Spleen (tissue), 11 donors: Measurements from ENCODE around the gene NLGN1. TPM values are rescaled to one million over a fixed set of nuclear protein-coding genes. Genes with fewer than 3 reads are reported as not detected.

Experiments used
- DNase-seq: peaks from one replicate; pipeline ENCODE4 v3.0.0-alpha.2; 2020
- H3K27ac ChIP-seq, 8 donors: fragments of 200-600 bp; sonication (generic) in 7 of 8; 1 replicate in 4 of 8; 2 replicates in 4 of 8; pipeline versions ENCODE4 v1.5.0 to v1.8.0; 2016 to 2021; ENCODE audit warnings: inconsistent platforms in 4 of 8, mild to moderate bottlenecking in 4 of 8, moderate library complexity in 1 of 8
- H3K27me3 ChIP-seq, 7 donors: fragments of 200-600 bp; sonication (generic) in 6 of 7; replicated peaks in 1 of 7; 1 replicate in 4 of 7; 2 replicates in 3 of 7; pipeline versions ENCODE4 v1.5.0 to v1.8.0; 2016 to 2021; ENCODE audit warnings: inconsistent platforms in 3 of 7, mild to moderate bottlenecking in 1 of 7
- H3K36me3 ChIP-seq, 6 donors: fragments of 200-600 bp; sonication (generic) in 5 of 6; 1 replicate in 4 of 6; 2 replicates in 2 of 6; pipeline versions ENCODE4 v1.5.0 to v1.8.0; 2016 to 2021; ENCODE audit warnings: inconsistent platforms in 2 of 6
- H3K4me1 ChIP-seq, 6 donors: fragments of 200-600 bp; sonication (generic) in 5 of 6; 1 replicate in 3 of 6; 2 replicates in 3 of 6; pipeline versions ENCODE4 v1.5.0 to v1.8.0; 2016 to 2021; ENCODE audit warnings: inconsistent platforms in 3 of 6
- H3K4me3 ChIP-seq, 8 donors: fragments of 200-600 bp; sonication (generic) in 7 of 8; 1 replicate in 4 of 8; 2 replicates in 4 of 8; pipeline versions ENCODE4 v1.5.0 to v1.8.0; 2016 to 2021; ENCODE audit warnings: inconsistent platforms in 4 of 8, mild to moderate bottlenecking in 4 of 8, moderate library complexity in 2 of 8
- H3K9me3 ChIP-seq, 8 donors: fragments of 200-600 bp; sonication (generic) in 7 of 8; 1 replicate in 4 of 8; 2 replicates in 4 of 8; pipeline versions ENCODE4 v1.5.0 to v1.8.0; 2016 to 2021; ENCODE audit warnings: inconsistent platforms in 4 of 8
- CTCF ChIP-seq, 11 experiments: fragments of 200-600 bp in 7 of 11; fragments of 450-650 bp in 4 of 11; sonication (generic) in 4 of 11; IDR thresholded peaks in 8 of 11; conservative IDR thresholded peaks in 3 of 11; 1 replicate in 7 of 11; 2 replicates in 4 of 11; pipeline versions ENCODE4 v1.4.0 to v1.8.0; 2016 to 2021; ENCODE audit warnings: antibody characterized with exemption in 11 of 11, inconsistent platforms in 4 of 11, mild to moderate bottlenecking in 1 of 11
- POLR2A ChIP-seq, 3 donors: fragments of 450-650 bp; IDR thresholded peaks; one replicate each; pipeline ENCODE4 v1.5.1; 2017; ENCODE audit warnings: antibody characterized with exemption in 3 of 3, mild to moderate bottlenecking in 1 of 3
- POLR2AphosphoS5 ChIP-seq, 3 donors: sonication (generic); formaldehyde crosslinking; IDR thresholded peaks; one replicate each; pipeline ENCODE4 v1.5.1; 2017; ENCODE audit warnings: antibody characterized with exemption in 3 of 3
- WGBS, 5 donors: extraction: QIAGEN DNeasy Blood & Tissue Kit in 3 of 5; methylation state at CpG; one replicate each; pipeline versions ENCODE4 v1.1.5 to v1.1.7; 2013 to 2018; 5-methylcytosine and 5-hydroxymethylcytosine counted together
- intact Hi-C: fragments of 100-400 bp; cut with DNase I; formaldehyde crosslinking; loops from one replicate; pipeline ENCODE4 v1.15.0; 2023; ENCODE audit warnings: low total_unique reads
- polyA plus RNA-seq, 3 donors: library from polyadenylated mRNA; stranded (reverse); fragments of 200-250 nt; gene quantifications; one replicate each; pipeline ENCODE4 v1.2.1, GENCODE V29; 2013
- total RNA-seq, 7 donors: library from RNA; depleted of rRNA in 3 of 7; stranded (reverse); fragments of >200 nt in 3 of 7; fragmentation: NEBNext Ultra II Directional in 4 of 7; extraction: Animal tissue kit (Norgen Biotek cat#: 25700) in 4 of 7; gene quantifications; one replicate each; pipeline versions ENCODE4 v1.1.0 to v1.2.1, GENCODE V29; 2016 to 2021
- donor health status: healthy with polysubstance abuse.
- donor health status: DM: no; HTN: no; CAD: no; lungs with moderate emphysema.
- donor health status: DM: no; HTN: no; CAD: no.
- donor health status: Bipolar disorder and iron deficiency.
- donor health status: healthy.
- donor health status: DM: no; HTN: no; CAD: no.
- donor health status: DM: yes; HTN: yes; CAD: no.

NLGN1 gene
- total and polyA plus RNA-seq, 10 donors, result 0.03 to 0.13 (median 0.03) TPM; not detected in 7

- TF ChIP-seq CTCF (IDR thresholded peaks at IDR 0.05 in 8 of 11, conservative IDR thresholded peaks at IDR 0.05 in 3 of 11) (no peak), POLR2AphosphoS5 (IDR thresholded peaks at IDR 0.05) (no peak), POLR2A (IDR thresholded peaks at IDR 0.05) (no peak)
- DNase-seq, result no peak
- H3K4me1 ChIP-seq, result no peaks in the 10 kb centered on the region
- no peaks in the 10 kb centered on the region for H3K27me3 ChIP-seq
- WGBS, 5 donors, result 78 to 86% (median 83%) methylated on average over 5 of the region's 5 CpGs
- H3K36me3 ChIP-seq, result no peaks in the 10 kb centered on the region
- no peak overlapping the region for H3K27ac ChIP-seq
- intact Hi-C loops, result no loop called here
- no peak overlapping the region for H3K4me3 ChIP-seq
- no peaks in the 10 kb centered on the region for H3K9me3 ChIP-seq
Observed at GRCh38 chr3:174132421-174133042, 735.0 kb downstream of the NLGN1 start.

- 84 to 100% (median 90%) methylated on average over 1 of the region's 1 CpG for WGBS, 5 donors
- Histone ChIP-seq H3K27ac (no peak overlapping the region), H3K9me3 (peaks cover 0 to 18% (median 3%) of the 10 kb centered on the region in 8 donors), H3K4me3 (no peak overlapping the region), H3K4me1 (no peaks in the 10 kb centered on the region), H3K27me3 (no peaks in the 10 kb centered on the region), H3K36me3 (no peaks in the 10 kb centered on the region)
- intact Hi-C loops, result no loop called here
- no peak for TF ChIP-seq POLR2A (IDR thresholded peaks at IDR 0.05)
- no peak for TF ChIP-seq CTCF (IDR thresholded peaks at IDR 0.05 in 8 of 11, conservative IDR thresholded peaks at IDR 0.05 in 3 of 11)
- TF ChIP-seq POLR2AphosphoS5 (IDR thresholded peaks at IDR 0.05), result no peak
- no peak for DNase-seq
Observed at GRCh38 chr3:174146008-174146407, 748.5 kb downstream of the NLGN1 start.

GRCh38 chr3:174147798-174148197, 750.3 kb downstream of the NLGN1 start:
- Histone ChIP-seq H3K27ac (no peak overlapping the region), H3K27me3 (no peaks in the 10 kb centered on the region), H3K4me3 (no peak overlapping the region), H3K9me3 (peaks cover 0 to 12% (median 0%) of the 10 kb centered on the region in 8 donors), H3K36me3 (no peaks in the 10 kb centered on the region), H3K4me1 (no peaks in the 10 kb centered on the region)
- no peak for DNase-seq
- intact Hi-C loops, result no loop called here
- no peak for TF ChIP-seq CTCF (IDR thresholded peaks at IDR 0.05 in 8 of 11, conservative IDR thresholded peaks at IDR 0.05 in 3 of 11)
- TF ChIP-seq POLR2A (IDR thresholded peaks at IDR 0.05), result no peak
- no peak for TF ChIP-seq POLR2AphosphoS5 (IDR thresholded peaks at IDR 0.05)

- H3K27me3 ChIP-seq, result no peaks in the 10 kb centered on the region
- TF ChIP-seq POLR2A (IDR thresholded peaks at IDR 0.05) (no peak), CTCF (IDR thresholded peaks at IDR 0.05 in 8 of 11, conservative IDR thresholded peaks at IDR 0.05 in 3 of 11) (no peak), POLR2AphosphoS5 (IDR thresholded peaks at IDR 0.05) (no peak)
- H3K9me3 ChIP-seq, result no peaks in the 10 kb centered on the region
- no peak for DNase-seq
- no peak overlapping the region for H3K4me3 ChIP-seq
- no peaks in the 10 kb centered on the region for H3K4me1 ChIP-seq
- no peaks in the 10 kb centered on the region for H3K36me3 ChIP-seq
- intact Hi-C loops, result no loop called here
- WGBS, 5 donors, result 85 to 93% (median 89%) methylated on average over 1 of the region's 1 CpG
- no peak overlapping the region for H3K27ac ChIP-seq
Observed at GRCh38 chr3:174153871-174154270, 756.3 kb downstream of the NLGN1 start.
